ENCODE data around the gene HAPLN2. TPM values are rescaled to one million over a fixed set of nuclear protein-coding genes. Genes with fewer than 3 reads are reported as not detected.

HAPLN2 gene
- total RNA-seq, 1 donor from 2014 or later = 1.4 TPM

GRCh38 chr1:156577550-156577949 lies 41.7 kb upstream of the HAPLN2 start:
- no peaks in the 10 kb centered on the region for H3K9me3 ChIP-seq
- intact Hi-C loops (cut with DNase I) = no loop called here
- peak in 1 of 2 donors; percentile 35 for DNase-seq (ENCODE audit: low spot score in 2 of 2)
- H3K27me3 ChIP-seq = no peaks in the 10 kb centered on the region
- no peaks in the 10 kb centered on the region for H3K4me1 ChIP-seq
- H3K36me3 ChIP-seq = no peaks in the 10 kb centered on the region
- H3K27ac ChIP-seq = no peak overlapping the region
- no peak for TF ChIP-seq CTCF (IDR thresholded peaks at IDR 0.05)
- H3K4me3 ChIP-seq = no peak overlapping the region

- H3K9me3 ChIP-seq = no peaks in the 10 kb centered on the region
- no peak for TF ChIP-seq CTCF (IDR thresholded peaks at IDR 0.05)
- no peaks in the 10 kb centered on the region for H3K4me1 ChIP-seq
- intact Hi-C loops (cut with DNase I) = no loop called here
- H3K27me3 ChIP-seq = no peaks in the 10 kb centered on the region
- DNase-seq (ENCODE audit: low spot score in 2 of 2) = no peak
- no peak overlapping the region for H3K27ac ChIP-seq
- H3K4me3 ChIP-seq = no peak overlapping the region
- no peaks in the 10 kb centered on the region for H3K36me3 ChIP-seq
These were observed 41.2 kb upstream of the HAPLN2 start for GRCh38 chr1:156578055-156578454.

- no peak for TF ChIP-seq CTCF (IDR thresholded peaks at IDR 0.05)
- Histone ChIP-seq H3K36me3 (no peaks in the 10 kb centered on the region), H3K4me1 (peaks cover 0 to 3% of the 10 kb centered on the region in 2 donors), H3K9me3 (no peaks in the 10 kb centered on the region), H3K27ac (no peak within 1 kb of the TSS), H3K27me3 (no peaks in the 10 kb centered on the region), H3K4me3 (no peak within 1 kb of the TSS)
- intact Hi-C loops (cut with DNase I) = no loop called here
- peak in 1 of 2 donors; percentile 50 for DNase-seq (ENCODE audit: low spot score in 2 of 2)
These were observed 39.7 kb upstream of the HAPLN2 start, which contains the start of gene TTC24 for GRCh38 chr1:156579472-156579871. Gene TTC24 (plus strand): TSS chr1:156579723. CDS start chr1:156581365, 1,642 bp downstream.

GRCh38 chr1:156581661-156582387 lies 37.4 kb upstream of the HAPLN2 start:
- no peak overlapping the region for H3K27ac ChIP-seq
- no peaks in the 10 kb centered on the region for H3K27me3 ChIP-seq
- H3K4me1 ChIP-seq = peaks cover 0 to 3% of the 10 kb centered on the region in 2 donors
- no peak overlapping the region for H3K4me3 ChIP-seq
- no peaks in the 10 kb centered on the region for H3K9me3 ChIP-seq
- no peaks in the 10 kb centered on the region for H3K36me3 ChIP-seq
- intact Hi-C loops (cut with DNase I) = no loop called here
- DNase-seq (ENCODE audit: low spot score in 2 of 2) = peak in 1 of 2 donors; percentile 57
- TF ChIP-seq CTCF (IDR thresholded peaks at IDR 0.05) = no peak

GRCh38 chr1:156582388-156583017 lies 36.7 kb upstream of the HAPLN2 start:
- H3K27me3 ChIP-seq = no peaks in the 10 kb centered on the region
- H3K9me3 ChIP-seq = no peaks in the 10 kb centered on the region
- DNase-seq (ENCODE audit: low spot score in 2 of 2) = no peak
- intact Hi-C loops (cut with DNase I) = no loop called here
- H3K36me3 ChIP-seq = no peaks in the 10 kb centered on the region
- H3K4me1 ChIP-seq = peaks cover 0 to 3% of the 10 kb centered on the region in 2 donors
- H3K27ac ChIP-seq = no peak overlapping the region
- no peak overlapping the region for H3K4me3 ChIP-seq
- no peak for TF ChIP-seq CTCF (IDR thresholded peaks at IDR 0.05)

Data from ascending aorta (tissue), 2 donors.